Measurements from ENCODE around the gene CSPG5.

CSPG5 gene, protein sequence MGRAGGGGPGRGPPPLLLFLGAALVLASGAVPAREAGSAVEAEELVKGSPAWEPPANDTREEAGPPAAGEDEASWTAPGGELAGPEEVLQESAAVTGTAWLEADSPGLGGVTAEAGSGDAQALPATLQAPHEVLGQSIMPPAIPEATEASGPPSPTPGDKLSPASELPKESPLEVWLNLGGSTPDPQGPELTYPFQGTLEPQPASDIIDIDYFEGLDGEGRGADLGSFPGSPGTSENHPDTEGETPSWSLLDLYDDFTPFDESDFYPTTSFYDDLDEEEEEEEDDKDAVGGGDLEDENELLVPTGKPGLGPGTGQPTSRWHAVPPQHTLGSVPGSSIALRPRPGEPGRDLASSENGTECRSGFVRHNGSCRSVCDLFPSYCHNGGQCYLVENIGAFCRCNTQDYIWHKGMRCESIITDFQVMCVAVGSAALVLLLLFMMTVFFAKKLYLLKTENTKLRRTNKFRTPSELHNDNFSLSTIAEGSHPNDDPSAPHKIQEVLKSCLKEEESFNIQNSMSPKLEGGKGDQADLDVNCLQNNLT

DNA sequence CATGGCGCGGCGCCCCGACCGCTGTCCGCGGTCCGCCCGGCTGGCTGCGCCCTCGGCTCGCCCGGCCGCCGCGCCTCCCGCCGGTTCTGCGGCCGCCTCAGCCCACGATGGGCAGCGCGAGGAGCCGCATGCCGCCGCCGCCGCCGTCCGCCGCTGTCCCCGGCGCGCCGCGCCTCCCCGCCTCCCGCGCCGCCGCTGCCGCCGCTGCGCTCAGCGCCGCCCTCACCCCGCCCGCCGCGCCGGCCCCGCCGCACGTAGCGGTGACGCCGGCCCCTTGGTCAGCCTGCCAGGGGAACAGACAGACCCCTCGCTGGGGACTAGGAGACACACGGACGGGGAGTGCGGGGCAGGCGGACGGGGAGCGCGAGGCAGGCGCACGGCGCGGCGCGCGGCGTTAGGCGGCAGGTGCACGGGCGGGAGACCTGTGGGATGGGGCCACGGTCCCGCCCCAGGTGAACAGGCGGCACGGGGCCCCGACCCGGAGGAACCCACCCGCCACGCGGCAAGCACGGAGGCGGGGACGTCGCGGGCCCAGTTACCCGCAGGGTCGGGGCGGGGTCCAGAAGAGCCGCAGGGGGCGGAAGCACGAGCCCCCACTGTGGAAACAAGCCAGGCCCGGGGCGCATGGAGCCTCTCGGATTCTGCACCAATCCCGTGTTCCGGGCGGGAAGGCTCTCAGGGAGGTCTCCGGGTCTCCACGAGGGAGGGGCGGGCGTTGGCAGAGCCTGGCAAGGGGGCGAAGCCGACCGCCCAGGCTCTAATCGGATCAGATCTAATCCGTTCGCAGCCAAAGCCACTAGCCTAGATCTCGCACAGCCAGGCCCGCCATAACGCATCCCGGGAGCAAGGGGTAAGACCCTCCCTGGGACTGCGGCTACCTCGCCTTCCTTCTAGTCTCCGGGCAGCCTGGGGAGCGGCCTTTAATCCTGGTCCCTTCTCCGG, at the start of gene CSPG5:
TSS of gene CSPG5 (minus strand) at position 175 of the 942 bp plus-strand sequence. CDS start at position 3, 172 bp downstream.
- Histone ChIP-seq H3K27me3 (replicated peaks; ENCODE audit: control insufficient read depth, insufficient read depth, low read length) (no peaks in the 10 kb centered on the region; the same call in none of the 2 replicates), H3K4me3 (replicated peaks; ENCODE audit: low read depth, low read length) (peak within 1 kb of the TSS; percentile 58), H3K36me3 (ENCODE audit: control insufficient read depth, insufficient read depth, low read length) (no peaks in the 10 kb centered on the region)
- TF ChIP-seq, protein P1, sequence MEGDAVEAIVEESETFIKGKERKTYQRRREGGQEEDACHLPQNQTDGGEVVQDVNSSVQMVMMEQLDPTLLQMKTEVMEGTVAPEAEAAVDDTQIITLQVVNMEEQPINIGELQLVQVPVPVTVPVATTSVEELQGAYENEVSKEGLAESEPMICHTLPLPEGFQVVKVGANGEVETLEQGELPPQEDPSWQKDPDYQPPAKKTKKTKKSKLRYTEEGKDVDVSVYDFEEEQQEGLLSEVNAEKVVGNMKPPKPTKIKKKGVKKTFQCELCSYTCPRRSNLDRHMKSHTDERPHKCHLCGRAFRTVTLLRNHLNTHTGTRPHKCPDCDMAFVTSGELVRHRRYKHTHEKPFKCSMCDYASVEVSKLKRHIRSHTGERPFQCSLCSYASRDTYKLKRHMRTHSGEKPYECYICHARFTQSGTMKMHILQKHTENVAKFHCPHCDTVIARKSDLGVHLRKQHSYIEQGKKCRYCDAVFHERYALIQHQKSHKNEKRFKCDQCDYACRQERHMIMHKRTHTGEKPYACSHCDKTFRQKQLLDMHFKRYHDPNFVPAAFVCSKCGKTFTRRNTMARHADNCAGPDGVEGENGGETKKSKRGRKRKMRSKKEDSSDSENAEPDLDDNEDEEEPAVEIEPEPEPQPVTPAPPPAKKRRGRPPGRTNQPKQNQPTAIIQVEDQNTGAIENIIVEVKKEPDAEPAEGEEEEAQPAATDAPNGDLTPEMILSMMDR (IDR thresholded peaks at IDR 0.05; ENCODE audit: insufficient read depth, low read length, poor library complexity, severe bottlenecking), result no peak
- DNase-seq (ENCODE audit: extremely low read depth, insufficient read length), result no peak

DNA sequence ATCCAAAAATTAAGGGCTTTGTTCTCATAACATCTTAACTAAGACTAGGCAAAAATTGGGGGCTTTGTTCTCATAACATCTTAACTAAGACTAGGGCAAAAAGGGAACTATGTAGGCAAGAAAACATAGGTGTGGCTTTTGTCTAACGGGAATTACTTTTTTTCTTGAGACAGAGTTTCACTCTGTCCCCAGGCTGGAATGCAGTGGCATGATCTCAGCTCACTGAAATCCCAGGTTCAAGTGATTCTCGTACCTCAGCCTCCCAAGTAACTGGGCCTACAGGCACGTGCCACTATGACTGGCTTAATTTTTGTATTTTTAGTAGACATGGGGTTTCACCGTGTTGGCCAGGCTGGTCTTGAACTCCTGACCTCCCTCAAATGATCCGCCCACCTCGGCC, 49.8 kb upstream of the CSPG5 start:
- no peak for DNase-seq (ENCODE audit: extremely low read depth, insufficient read length)
- TF ChIP-seq, protein P1 (IDR thresholded peaks at IDR 0.05; ENCODE audit: insufficient read depth, low read length, poor library complexity, severe bottlenecking), result no peak
- no peaks in the 10 kb centered on the region for H3K27me3 ChIP-seq (replicated peaks; ENCODE audit: control insufficient read depth, insufficient read depth, low read length)
- no peak overlapping the region for H3K4me3 ChIP-seq (replicated peaks; ENCODE audit: low read depth, low read length)
- peaks cover 21% of the 10 kb centered on the region for H3K36me3 ChIP-seq (ENCODE audit: control insufficient read depth, insufficient read depth, low read length)

DNA sequence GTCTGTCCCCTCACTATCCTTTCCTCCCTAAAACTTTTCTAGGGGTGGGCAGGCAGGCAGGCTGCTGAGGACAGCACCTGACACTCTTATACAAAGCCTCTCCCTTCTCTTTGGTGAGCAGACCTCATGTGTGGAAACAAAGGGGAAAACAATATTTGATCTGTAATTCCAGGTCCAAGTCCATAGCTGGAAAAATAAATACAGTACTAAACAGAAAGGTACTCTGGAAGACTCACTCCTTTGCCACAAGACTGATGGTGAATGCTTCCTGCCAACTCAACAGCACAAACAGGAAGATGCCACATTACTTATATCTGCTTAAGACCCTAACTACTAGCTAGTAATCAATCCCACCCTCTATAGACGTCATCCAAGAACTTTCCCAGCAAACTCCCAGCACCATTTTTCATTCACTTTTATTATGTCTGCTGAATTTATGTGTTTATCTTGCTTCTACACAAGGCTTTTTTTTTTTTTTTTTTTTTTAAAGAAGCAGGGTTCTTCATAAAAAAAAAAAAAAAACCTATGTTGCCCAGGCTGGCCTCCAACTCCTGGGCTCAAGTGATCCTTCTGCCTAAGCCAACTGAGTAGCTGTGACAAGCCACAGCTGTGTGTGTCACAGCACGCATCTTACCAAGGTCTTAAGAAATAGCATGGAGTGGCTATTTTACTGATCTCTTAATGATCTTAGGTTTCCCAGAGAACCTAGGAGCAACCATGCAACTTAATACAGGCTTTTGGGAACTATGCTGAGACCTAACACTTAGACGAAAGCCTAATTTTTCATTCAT, 44.2 kb upstream of the CSPG5 start:
- no peaks in the 10 kb centered on the region for H3K27me3 ChIP-seq (replicated peaks; ENCODE audit: control insufficient read depth, insufficient read depth, low read length)
- TF ChIP-seq, protein P1 (IDR thresholded peaks at IDR 0.05; ENCODE audit: insufficient read depth, low read length, poor library complexity, severe bottlenecking), result no peak
- peaks cover 11% of the 10 kb centered on the region for H3K36me3 ChIP-seq (ENCODE audit: control insufficient read depth, insufficient read depth, low read length)
- no peak overlapping the region for H3K4me3 ChIP-seq (replicated peaks; ENCODE audit: low read depth, low read length)
- DNase-seq (ENCODE audit: extremely low read depth, insufficient read length), result no peak

DNA sequence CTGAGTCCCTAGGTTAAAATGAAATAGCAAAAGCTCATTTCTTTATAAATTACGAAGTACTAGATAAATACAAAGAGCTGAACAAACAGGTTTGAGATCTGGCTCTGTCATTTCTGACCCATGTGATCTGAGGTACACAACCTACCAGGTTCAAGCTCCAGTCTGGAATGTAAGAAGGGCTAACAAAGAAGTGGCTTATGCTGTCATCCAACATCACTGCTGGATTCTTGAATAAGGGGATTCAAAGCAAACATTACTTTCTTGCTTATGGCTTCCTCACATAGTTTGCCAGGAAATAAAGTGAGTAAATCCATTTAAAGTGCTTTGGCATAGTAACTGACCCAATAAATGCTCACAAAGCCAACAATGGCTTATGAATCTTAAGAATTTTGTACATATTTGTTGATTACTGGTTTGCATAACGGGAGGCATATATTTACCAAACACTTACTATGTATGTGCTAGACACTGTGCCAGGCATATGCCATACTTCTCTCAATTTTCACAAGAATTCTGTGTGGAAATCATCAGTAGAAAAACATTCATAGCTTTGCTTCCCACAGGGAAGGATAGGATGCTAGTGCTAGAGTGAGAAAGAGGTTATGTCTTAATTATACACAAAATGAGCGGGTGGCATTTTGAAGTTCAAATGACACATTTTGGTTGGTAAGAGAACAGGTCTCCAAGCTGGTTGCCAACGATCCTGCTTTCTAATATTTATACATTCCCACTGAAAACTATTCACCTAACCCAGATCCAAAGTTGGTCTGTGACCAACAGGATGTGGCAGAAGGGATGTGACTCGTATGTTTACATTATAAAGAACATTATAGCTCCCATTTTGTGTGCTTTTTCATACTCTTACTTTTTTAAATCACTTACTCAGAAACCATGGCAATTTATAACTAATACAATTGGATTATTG, 38.7 kb upstream of the CSPG5 start:
- H3K4me3 ChIP-seq (replicated peaks; ENCODE audit: low read depth, low read length), result no peak overlapping the region
- no peak for DNase-seq (ENCODE audit: extremely low read depth, insufficient read length)
- TF ChIP-seq, protein P1 (IDR thresholded peaks at IDR 0.05; ENCODE audit: insufficient read depth, low read length, poor library complexity, severe bottlenecking), result no peak
- no peaks in the 10 kb centered on the region for H3K27me3 ChIP-seq (replicated peaks; ENCODE audit: control insufficient read depth, insufficient read depth, low read length)
- peaks cover 14% of the 10 kb centered on the region for H3K36me3 ChIP-seq (ENCODE audit: control insufficient read depth, insufficient read depth, low read length)
